HG03378 (cell line): ENCODE results near the gene ZSCAN5B.
"Not testable (repeated sequence)": the region's sequence is repeated elsewhere in the genome, so short reads cannot be mapped to it uniquely, and the experiment has no call there.

Experiments
- ATAC-seq: cut with Tn5 transposase; IDR thresholded peaks from one replicate; pipeline ENCODE4 v1.9.1; 2021; ENCODE audit warnings: mild to moderate bottlenecking, moderate library complexity; ENCODE audit not compliant: unreplicated experiment

Gene ZSCAN5B, protein sequence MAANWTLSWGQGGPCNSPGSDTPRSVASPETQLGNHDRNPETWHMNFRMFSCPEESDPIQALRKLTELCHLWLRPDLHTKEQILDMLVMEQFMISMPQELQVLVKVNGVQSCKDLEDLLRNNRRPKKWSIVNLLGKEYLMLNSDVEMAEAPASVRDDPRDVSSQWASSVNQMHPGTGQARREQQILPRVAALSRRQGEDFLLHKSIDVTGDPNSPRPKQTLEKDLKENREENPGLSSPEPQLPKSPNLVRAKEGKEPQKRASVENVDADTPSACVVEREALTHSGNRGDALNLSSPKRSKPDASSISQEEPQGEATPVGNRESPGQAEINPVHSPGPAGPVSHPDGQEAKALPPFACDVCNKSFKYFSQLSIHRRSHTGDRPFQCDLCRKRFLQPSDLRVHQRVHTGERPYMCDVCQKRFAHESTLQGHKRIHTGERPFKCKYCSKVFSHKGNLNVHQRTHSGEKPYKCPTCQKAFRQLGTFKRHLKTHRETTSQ

DNA sequence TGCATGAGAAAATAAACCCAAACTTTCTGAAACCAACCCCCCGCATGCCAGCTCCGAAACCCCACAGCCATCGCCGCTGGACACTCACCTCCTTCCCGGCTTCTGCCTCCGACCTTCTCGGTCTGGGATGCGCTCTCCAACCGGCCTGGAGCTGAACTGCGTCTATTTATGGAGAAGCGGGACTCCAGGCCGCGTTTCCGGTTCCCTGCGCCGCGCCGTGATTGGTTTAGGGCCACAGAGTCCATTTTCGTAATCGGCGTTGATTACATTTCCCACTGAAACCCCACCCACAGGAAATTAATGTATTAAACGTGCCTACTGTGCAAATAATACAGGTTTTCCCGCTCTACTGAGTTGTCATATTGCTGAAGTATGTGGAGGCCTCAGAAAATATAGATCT lies at the start of gene ZSCAN5B:
ZSCAN5B (minus strand) TSS at position 138 of the 400 bp plus-strand sequence. CDS start 4,731 bp downstream, outside the sequence.
- ATAC-seq, result not testable (repeated sequence)

- not testable (repeated sequence) for ATAC-seq
Observed at GRCh38 chr19:56245764-56246163, 48.2 kb upstream of the ZSCAN5B start.

GRCh38 chr19:56245121-56245740 lies 47.6 kb upstream of the ZSCAN5B start:
- ATAC-seq, result no peak

DNA sequence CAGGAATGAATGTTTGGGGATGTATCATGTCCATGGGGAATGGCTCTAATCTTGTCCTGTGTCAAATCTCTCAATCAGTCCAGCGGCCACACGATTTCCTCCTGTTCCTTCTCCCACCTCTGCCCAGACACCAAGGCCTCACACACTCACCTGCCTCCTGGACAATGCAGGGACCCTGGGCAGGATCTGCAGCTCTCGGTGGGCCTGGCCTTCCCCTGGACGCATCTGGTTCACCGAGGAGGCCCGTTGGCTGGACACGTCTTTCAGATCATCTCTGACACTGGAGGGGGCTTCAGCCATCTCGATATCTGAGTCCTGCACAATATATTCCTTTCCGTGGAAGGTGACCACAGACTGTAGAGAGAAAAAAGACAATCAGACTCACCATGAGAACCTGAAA lies 25.9 kb upstream of the ZSCAN5B start:
- no peak for ATAC-seq

GRCh38 chr19:56222901-56223300 lies 25.3 kb upstream of the ZSCAN5B start:
- no peak for ATAC-seq

DNA sequence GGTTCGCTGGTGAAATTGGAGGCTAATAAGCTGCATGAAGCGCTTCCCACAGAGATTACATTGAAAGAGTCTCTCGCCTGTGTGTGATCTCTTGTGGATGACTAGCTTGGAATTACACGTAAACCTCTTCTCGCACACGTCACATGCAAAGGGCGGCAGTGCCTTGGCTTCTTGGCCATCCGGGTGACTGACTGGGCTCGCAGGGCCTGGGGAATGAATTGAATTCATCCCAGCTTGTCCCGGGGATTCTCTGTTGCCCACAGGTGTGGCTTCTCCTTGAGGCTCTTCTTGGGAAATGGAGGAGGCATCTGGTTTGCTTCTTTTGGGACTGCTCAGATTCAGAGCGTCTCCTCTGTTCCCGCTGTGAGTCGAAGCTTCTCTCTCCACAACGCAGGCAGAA lies 24.3 kb upstream of the ZSCAN5B start:
- no peak for ATAC-seq

DNA sequence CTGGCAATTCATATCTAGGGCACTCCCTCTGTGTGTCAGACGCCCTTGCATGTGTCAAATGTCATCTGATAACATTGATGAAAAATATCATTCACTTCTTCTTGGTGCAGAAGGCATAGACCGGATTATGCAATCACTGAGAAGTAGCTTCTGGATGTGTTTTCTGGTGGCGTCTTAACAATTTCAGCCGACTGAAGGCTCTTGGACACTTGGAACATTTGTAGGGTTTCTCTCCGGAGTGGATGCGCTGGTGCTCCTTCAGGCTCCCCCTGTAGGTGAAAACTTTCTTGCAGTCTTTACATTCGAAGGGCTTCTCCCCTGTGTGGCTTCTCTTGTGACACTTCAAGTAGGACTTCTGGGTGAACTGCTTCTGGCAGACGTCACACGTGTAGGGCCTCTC lies 23.9 kb upstream of the ZSCAN5B start:
- not testable (repeated sequence) for ATAC-seq

DNA sequence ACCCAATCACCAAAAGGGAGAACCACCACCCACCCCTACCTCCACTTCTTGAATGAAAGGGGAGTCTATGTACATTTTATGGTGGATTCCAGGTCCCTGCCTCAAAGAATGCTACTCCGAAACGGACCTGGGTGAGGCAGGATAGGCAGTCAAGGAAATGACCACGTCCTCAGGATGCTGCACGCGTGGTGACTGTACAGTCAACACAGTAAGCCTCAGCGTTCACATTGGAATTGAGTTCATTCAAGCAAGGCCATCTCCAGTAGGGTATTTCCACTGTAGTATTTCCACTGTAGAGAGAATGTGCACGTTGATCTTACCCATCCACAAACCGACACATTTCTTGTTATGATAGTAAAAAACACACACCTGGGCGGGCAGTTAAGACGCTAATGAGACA lies 21.4 kb upstream of the ZSCAN5B start:
- ATAC-seq, result no peak

DNA sequence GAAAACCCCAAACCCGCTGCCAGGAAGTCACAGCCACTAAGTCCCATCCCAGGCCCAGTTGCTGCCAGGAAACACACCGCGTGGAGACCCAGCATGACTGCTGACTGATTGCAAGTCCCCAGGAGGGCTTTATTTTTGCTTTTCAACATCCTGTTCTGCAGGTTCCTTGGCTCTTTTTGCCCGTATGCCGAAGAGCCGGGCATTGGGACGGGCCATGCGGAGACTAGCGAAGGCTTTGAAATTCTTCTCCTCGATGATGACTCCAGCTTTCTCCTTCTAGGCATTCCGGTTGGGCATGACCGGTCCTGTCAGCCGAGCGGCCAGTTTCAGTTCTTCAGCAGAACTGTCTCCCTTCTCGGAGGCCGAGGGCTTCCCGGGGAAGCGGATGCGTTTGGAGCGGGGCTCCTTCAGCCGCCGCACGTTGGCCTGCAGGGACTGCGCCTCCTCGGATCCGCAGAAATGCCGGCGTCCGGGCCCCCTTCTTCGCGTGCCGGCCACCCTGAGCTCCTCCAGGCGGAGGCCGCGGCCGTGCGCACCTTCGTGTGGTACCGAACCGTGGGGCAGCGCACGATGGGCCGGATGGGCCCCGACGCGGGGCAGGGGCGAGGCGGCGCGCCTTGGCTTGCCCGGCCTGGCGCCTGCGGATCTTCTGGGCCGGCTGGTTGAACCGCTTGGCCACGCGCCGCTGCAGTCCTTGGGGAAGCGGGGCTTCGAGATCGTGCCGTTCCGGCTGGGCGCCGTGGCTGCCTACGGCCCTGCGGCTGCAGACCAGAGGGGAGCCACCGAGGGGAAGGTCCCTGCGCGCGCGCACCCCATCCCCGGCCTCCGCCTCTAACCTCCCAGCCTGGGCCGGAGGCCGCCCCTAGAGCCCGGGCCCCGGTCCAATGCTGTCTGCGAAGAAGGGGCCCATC lies 19.7 kb upstream of the ZSCAN5B start:
- ATAC-seq, result no peak

- no peak for ATAC-seq
Observed at GRCh38 chr19:56211718-56212117, 14.1 kb upstream of the ZSCAN5B start.

GRCh38 chr19:56210036-56210435 lies 12.5 kb upstream of the ZSCAN5B start:
- ATAC-seq, result not testable (repeated sequence)

DNA sequence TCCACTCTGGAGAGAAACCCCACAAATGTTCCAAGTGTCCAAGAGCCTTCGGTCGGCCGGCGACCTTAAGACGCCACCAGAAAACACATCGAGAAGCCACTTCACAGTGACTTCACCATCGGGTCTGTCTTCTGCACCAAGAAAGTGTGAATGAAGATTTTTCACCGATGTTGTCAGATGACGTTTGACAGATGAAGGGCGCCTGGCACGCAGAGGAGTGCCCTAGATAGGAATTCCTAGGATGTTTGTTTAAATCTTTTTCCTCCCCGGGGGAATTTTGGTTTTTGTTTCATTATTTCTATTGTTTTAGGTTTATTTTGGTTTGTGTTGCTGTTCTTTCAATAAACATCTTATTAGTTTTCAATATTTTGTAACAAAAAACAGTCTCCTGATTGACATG lies 11.5 kb upstream of the ZSCAN5B start:
- ATAC-seq, result no peak

- ATAC-seq, result not testable (repeated sequence)
Observed at GRCh38 chr19:56207581-56207980, 10.0 kb upstream of the ZSCAN5B start.

- ATAC-seq, result no peak
Observed at GRCh38 chr19:56201973-56202372, 4.4 kb upstream of the ZSCAN5B start, which contains the start of gene ZSCAN5C. Gene ZSCAN5C (plus strand): TSS chr19:56202273. CDS start chr19:56205914, 3,641 bp downstream.

GRCh38 chr19:56199687-56200086 lies 2.1 kb upstream of the ZSCAN5B start:
- ATAC-seq, result no peak

- no peak for ATAC-seq
Observed at GRCh38 chr19:56193981-56194640, 3.5 kb downstream of the ZSCAN5B start.

DNA sequence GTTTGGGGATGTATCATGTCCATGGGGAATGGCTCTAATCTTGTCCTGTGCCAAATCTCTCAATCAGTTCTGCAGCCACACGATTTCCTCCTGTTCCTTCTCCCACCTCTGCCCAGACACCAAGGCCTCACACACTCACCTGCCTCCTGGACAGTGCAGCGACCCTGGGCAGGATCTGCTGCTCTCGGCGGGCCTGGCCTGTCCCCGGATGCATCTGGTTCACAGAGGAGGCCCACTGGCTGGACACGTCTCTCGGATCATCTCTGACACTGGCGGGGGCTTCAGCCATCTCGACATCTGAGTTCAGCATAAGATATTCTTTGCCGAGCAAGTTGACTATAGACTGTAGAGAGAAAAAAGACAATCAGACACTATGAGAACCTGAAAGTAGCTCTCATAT lies 5.9 kb downstream of the ZSCAN5B start:
- ATAC-seq, result no peak

- ATAC-seq, result no peak
Observed at GRCh38 chr19:56191115-56191514, 6.5 kb downstream of the ZSCAN5B start.

DNA sequence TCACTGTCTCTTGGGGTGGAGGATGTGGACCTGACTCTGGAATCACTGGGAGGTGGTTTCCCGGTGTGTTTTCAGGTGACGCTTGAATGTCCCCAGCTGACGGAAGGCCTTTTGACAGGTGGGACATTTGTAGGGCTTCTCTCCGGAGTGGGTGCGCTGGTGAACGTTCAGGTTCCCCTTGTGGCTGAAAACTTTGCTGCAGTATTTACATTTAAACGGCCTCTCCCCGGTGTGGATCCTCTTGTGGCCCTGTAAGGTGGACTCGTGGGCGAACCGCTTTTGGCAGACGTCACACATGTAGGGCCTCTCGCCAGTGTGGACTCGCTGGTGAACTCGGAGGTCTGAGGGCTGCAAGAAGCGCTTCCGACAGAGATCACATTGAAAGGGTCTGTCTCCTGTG lies 7.8 kb downstream of the ZSCAN5B start:
- ATAC-seq, result no peak

DNA sequence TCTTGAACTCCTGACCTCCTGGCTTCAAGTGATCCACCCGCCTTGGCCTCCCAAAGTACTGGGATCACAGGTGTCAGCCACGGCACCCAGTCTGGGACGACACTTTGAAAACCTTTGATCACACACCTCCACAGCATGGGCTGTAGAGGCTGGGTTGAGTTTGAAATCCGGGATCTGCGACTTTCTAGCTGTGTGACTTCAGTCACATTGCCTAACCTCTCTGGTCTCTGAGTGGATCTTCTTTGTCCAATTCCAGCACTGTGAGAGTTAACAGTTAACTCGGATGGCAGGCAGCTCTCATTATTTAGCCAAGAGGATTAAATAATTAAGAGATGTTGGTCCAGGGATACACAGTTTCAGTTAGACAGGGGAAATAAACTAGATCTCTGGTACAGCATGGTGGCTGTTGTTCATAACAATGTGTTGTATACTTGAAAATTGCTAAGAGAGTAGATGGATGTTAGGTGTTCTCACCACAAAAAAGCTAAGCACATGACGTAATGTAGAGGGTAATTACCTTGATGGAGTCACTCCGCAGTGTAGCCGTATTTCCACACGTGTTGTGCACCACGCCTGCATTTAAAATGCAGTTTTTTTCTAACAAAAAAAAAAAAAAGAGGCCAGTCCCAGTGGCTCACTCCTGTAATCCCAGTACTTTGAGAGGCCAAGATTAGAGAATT lies 19.9 kb downstream of the ZSCAN5B start:
- ATAC-seq, result no peak
